Natural killer cell (primary cell): ENCODE measurements around the gene NME3. TPM values are rescaled to one million over a fixed set of nuclear protein-coding genes. Genes with fewer than 3 reads are reported as not detected.

Experiments used
- ATAC-seq, 3 donors: fragments of 150-1000 bp in 2 of 3; fragments of 200-7000 bp in 1 of 3; cut with Tn5 transposase; 1 replicate in 1 of 3; 2 replicates in 2 of 3; pipeline ENCODE4 v1.10.0; 2021; ENCODE audit warnings: mild to moderate bottlenecking in 2 of 3, moderate library complexity in 2 of 3
- DNase-seq, 2 donors: peaks; one replicate each; pipeline versions ENCODE4 v3.0.0 to v3.0.0-alpha.2; 2013 to 2021; ENCODE audit warnings: mixed read lengths in 1 of 2
- H3K27ac ChIP-seq: one replicate; pipeline ENCODE4 v1.5.1; 2013; ENCODE audit warnings: mild to moderate bottlenecking, low read length
- H3K27me3 ChIP-seq: one replicate; pipeline ENCODE4 v1.6.1; 2013; ENCODE audit warnings: low read length; ENCODE audit not compliant: control insufficient read depth, insufficient read depth
- H3K36me3 ChIP-seq: one replicate; pipeline ENCODE4 v1.6.1; 2013; ENCODE audit warnings: low read length; ENCODE audit not compliant: control insufficient read depth, insufficient read depth
- H3K4me1 ChIP-seq: one replicate; pipeline ENCODE4 v1.6.1; 2013; ENCODE audit warnings: low read length; ENCODE audit not compliant: control insufficient read depth, insufficient read depth
- H3K4me3 ChIP-seq: one replicate; pipeline ENCODE4 v1.5.1; 2013; ENCODE audit warnings: low read length
- H3K9me3 ChIP-seq: one replicate; pipeline ENCODE4 v1.6.1; 2013; ENCODE audit warnings: low read length; ENCODE audit not compliant: control insufficient read depth, insufficient read depth
- H3K27ac Mint-ChIP-seq, 2 donors: one replicate each; pipeline ENCODE4 v1.8.0; 2022; ENCODE audit warnings: mild to moderate bottlenecking in 2 of 2, mixed read lengths in 2 of 2, moderate library complexity in 1 of 2
- H3K27me3 Mint-ChIP-seq, 2 donors: one replicate each; pipeline ENCODE4 v1.8.0; 2022; ENCODE audit warnings: low read depth in 2 of 2, mixed read lengths in 2 of 2
- H3K36me3 Mint-ChIP-seq: one replicate; pipeline ENCODE4 v1.8.0; 2022; ENCODE audit warnings: mixed read lengths
- H3K4me1 Mint-ChIP-seq, 2 donors: one replicate each; pipeline ENCODE4 v1.8.0; 2022; ENCODE audit warnings: mixed read lengths in 2 of 2
- H3K4me3 Mint-ChIP-seq: one replicate; pipeline ENCODE4 v1.8.0; 2022; ENCODE audit warnings: mild to moderate bottlenecking, moderate library complexity, mixed read lengths
- H3K9me3 Mint-ChIP-seq, 2 donors: one replicate each; pipeline ENCODE4 v1.8.0; 2022; ENCODE audit warnings: mixed read lengths in 2 of 2
- CTCF ChIP-seq: fragments of 200-600 bp; IDR thresholded peaks from one replicate; pipeline ENCODE4 v1.8.0; 2022; ENCODE audit warnings: antibody characterized with exemption
- WGBS: methylation state at CpG from one replicate; pipeline ENCODE4 v1.1.7; 2013; ENCODE audit warnings: missing lambda C conversion rate; ENCODE audit not compliant: insufficient coverage; 5-methylcytosine and 5-hydroxymethylcytosine counted together
- intact Hi-C: fragments of 100-400 bp; cut with micrococcal nuclease; formaldehyde crosslinking; loops from one replicate; pipeline ENCODE4 v1.14.2; 2022
- total RNA-seq, 4 donors: library from RNA; stranded (reverse); fragments of 120-200 nt in 1 of 4; gene quantifications; one replicate each; pipeline versions ENCODE4 v1.2.3 to v1.2.4, GENCODE V29; 2013 to 2022

Gene NME3
- total RNA-seq, 3 donors from 2014 or later (not counting 1 experiment from before 2014, with no cell fraction given), result 40.6 to 50.3 (median 46.2) TPM

GRCh38 chr16:1769402-1770300 lies 1.7 kb downstream of the NME3 start:
- Histone ChIP-seq H3K4me1 (peaks cover 40% of the 10 kb centered on the region), H3K36me3 (peaks cover 33% of the 10 kb centered on the region), H3K9me3 (no peaks in the 10 kb centered on the region), H3K27me3 (no peaks in the 10 kb centered on the region), H3K4me3 (no peak overlapping the region), H3K27ac (peak overlapping the region; percentile 69)
- H3K27ac Mint-ChIP-seq, result peak overlapping the region; percentile 67 to 70
- DNase-seq (no peak), ATAC-seq (no peak)
- H3K9me3 Mint-ChIP-seq, result no peaks in the 10 kb centered on the region
- TF ChIP-seq CTCF, result no peak
- no peaks in the 10 kb centered on the region for H3K27me3 Mint-ChIP-seq
- no peaks in the 10 kb centered on the region for H3K36me3 Mint-ChIP-seq
- peak overlapping the region; percentile 73 for H3K4me3 Mint-ChIP-seq
- intact Hi-C loops, result loop anchor here (5.0 to 10.0 kb wide), 2 partner anchors 155 to 383 kb away; no protein-coding TSS in a partner anchor
- WGBS, result 95% methylated on average over 27 of the region's 27 CpGs
- H3K4me1 Mint-ChIP-seq, result peaks cover 14 to 21% of the 10 kb centered on the region in 2 donors

- peaks cover 32% of the 10 kb centered on the region for H3K4me1 ChIP-seq
- H3K9me3 ChIP-seq, result no peaks in the 10 kb centered on the region
- H3K27me3 ChIP-seq, result no peaks in the 10 kb centered on the region
- Mint-ChIP-seq H3K36me3 (no peaks in the 10 kb centered on the region), H3K27ac (peak overlapping the region in 1 of 2 donors; percentile 70), H3K4me3 (no peak overlapping the region), H3K27me3 (no peaks in the 10 kb centered on the region), H3K9me3 (no peaks in the 10 kb centered on the region), H3K4me1 (peaks cover 11 to 19% of the 10 kb centered on the region in 2 donors)
- H3K36me3 ChIP-seq, result peaks cover 37% of the 10 kb centered on the region
- no peak overlapping the region for H3K27ac ChIP-seq
- H3K4me3 ChIP-seq, result no peak overlapping the region
- ATAC-seq (no peak), DNase-seq (no peak)
- intact Hi-C loops, result no loop called here
- 93% methylated on average over 26 of the region's 26 CpGs for WGBS
- no peak for TF ChIP-seq CTCF
These were observed 2.5 kb downstream of the NME3 start for GRCh38 chr16:1768767-1769401.

- no peaks in the 10 kb centered on the region for H3K27me3 ChIP-seq
- DNase-seq (no peak), ATAC-seq (no peak)
- H3K4me3 Mint-ChIP-seq, result no peak overlapping the region
- H3K9me3 Mint-ChIP-seq, result no peaks in the 10 kb centered on the region
- 93% methylated on average over 41 of the region's 41 CpGs for WGBS
- intact Hi-C loops, result no loop called here
- H3K27me3 Mint-ChIP-seq, result no peaks in the 10 kb centered on the region
- H3K4me1 ChIP-seq, result peaks cover 29% of the 10 kb centered on the region
- H3K4me3 ChIP-seq, result no peak overlapping the region
- peaks cover 42% of the 10 kb centered on the region for H3K36me3 ChIP-seq
- H3K27ac Mint-ChIP-seq, result peak overlapping the region in 1 of 2 donors; percentile 70
- peaks cover 10 to 17% of the 10 kb centered on the region in 2 donors for H3K4me1 Mint-ChIP-seq
- H3K36me3 Mint-ChIP-seq, result no peaks in the 10 kb centered on the region
- H3K27ac ChIP-seq, result no peak overlapping the region
- H3K9me3 ChIP-seq, result no peaks in the 10 kb centered on the region
- TF ChIP-seq CTCF, result no peak
These were observed 3.1 kb downstream of the NME3 start for GRCh38 chr16:1768061-1768766.
